Mesendoderm (in vitro differentiated cells): Measurements from ENCODE around the gene CDC16.

Experiments
- DNase-seq: peaks from one replicate; pipeline ENCODE4 v3.0.0; 2013
- H2AK5ac ChIP-seq: 2 replicates; pipeline ENCODE4 v1.6.1; 2013; ENCODE audit warnings: low read length, inconsistent platforms
- H2BK120ac ChIP-seq: 2 replicates; pipeline ENCODE4 v1.6.1; 2013; ENCODE audit warnings: low read depth, mild to moderate bottlenecking, low read length, moderate library complexity, mixed read lengths
- H2BK15ac ChIP-seq: replicated peaks from 2 replicates; pipeline ENCODE4 v1.6.1; 2013; ENCODE audit warnings: low read depth, mild to moderate bottlenecking, moderate library complexity
- H2BK5ac ChIP-seq: 2 replicates; pipeline ENCODE4 v1.6.1; 2013; ENCODE audit warnings: low read length, inconsistent platforms
- H3K18ac ChIP-seq: 2 replicates; pipeline ENCODE4 v1.6.1; 2013; ENCODE audit warnings: mild to moderate bottlenecking, low read length, mixed read lengths
- H3K23ac ChIP-seq: one replicate; pipeline ENCODE4 v1.6.1; 2013; ENCODE audit warnings: low read length
- H3K27ac ChIP-seq: 2 replicates; pipeline ENCODE4 v1.5.1; 2013; ENCODE audit warnings: low read depth, mild to moderate bottlenecking, inconsistent platforms, low read length, moderate library complexity
- H3K27me3 ChIP-seq: 2 replicates; pipeline ENCODE4 v1.6.1; 2013; ENCODE audit warnings: low read length, control low read depth, mild to moderate bottlenecking, inconsistent platforms; ENCODE audit not compliant: insufficient read depth, poor library complexity
- H3K36me3 ChIP-seq: 2 replicates; pipeline ENCODE4 v1.6.1; 2013; ENCODE audit warnings: low read length, inconsistent platforms; ENCODE audit not compliant: control insufficient read depth, insufficient read depth
- H3K4ac ChIP-seq: one replicate; pipeline ENCODE4 v1.6.1; 2013; ENCODE audit warnings: low read depth, mild to moderate bottlenecking, low read length, moderate library complexity
- H3K4me1 ChIP-seq: 2 replicates; pipeline ENCODE4 v1.6.1; 2013; ENCODE audit warnings: low read depth, low read length, inconsistent platforms; ENCODE audit not compliant: control insufficient read depth
- H3K4me2 ChIP-seq: 2 replicates; pipeline ENCODE4 v1.6.1; 2013; ENCODE audit warnings: low read length
- H3K4me3 ChIP-seq: 2 replicates; pipeline ENCODE4 v1.5.1; 2013; ENCODE audit warnings: mild to moderate bottlenecking, low read length
- H3K56ac ChIP-seq: one replicate; pipeline ENCODE4 v1.6.1; 2013; ENCODE audit warnings: low read length
- H3K79me1 ChIP-seq: 2 replicates; pipeline ENCODE4 v1.6.1; 2013; ENCODE audit warnings: low read length, inconsistent platforms
- H3K79me2 ChIP-seq: 2 replicates; pipeline ENCODE4 v1.6.1; 2013; ENCODE audit warnings: mild to moderate bottlenecking, low read length; ENCODE audit not compliant: control insufficient read depth, insufficient read depth
- H3K9ac ChIP-seq: 2 replicates; pipeline ENCODE4 v1.6.1; 2013; ENCODE audit warnings: low read length, inconsistent platforms
- H4K5ac ChIP-seq: one replicate; pipeline ENCODE4 v1.6.1; 2013; ENCODE audit warnings: low read length
- H4K8ac ChIP-seq: one replicate; pipeline ENCODE4 v1.6.1; 2013; ENCODE audit warnings: low read depth, mild to moderate bottlenecking, control low read depth, low read length, moderate library complexity
- WGBS: extraction: QIAGEN DNeasy Blood & Tissue Kit; methylation state at CpG from one replicate; pipeline ENCODE4 v1.1.7; 2013; ENCODE audit warnings: low lambda C conversion rate, missing lambda C conversion rate; ENCODE audit not compliant: insufficient coverage; ENCODE audit errors: extremely low coverage; 5-methylcytosine and 5-hydroxymethylcytosine counted together

CDC16 gene

GRCh38 chr13:114236227-114236626 lies 1.5 kb downstream of the CDC16 start:
- no peak overlapping the region for H3K9ac ChIP-seq
- H2BK15ac ChIP-seq: no peak overlapping the region
- H3K23ac ChIP-seq: no peak overlapping the region
- no peak overlapping the region for H2BK5ac ChIP-seq
- no peak overlapping the region for H4K5ac ChIP-seq
- WGBS: no CpG with 5 or more reads among the region's 4 CpGs
- H3K18ac ChIP-seq: no peak overlapping the region
- no peaks in the 10 kb centered on the region for H3K36me3 ChIP-seq
- no peak overlapping the region for H3K27ac ChIP-seq
- H3K4ac ChIP-seq: no peak overlapping the region
- no peaks in the 10 kb centered on the region for H3K27me3 ChIP-seq
- H3K56ac ChIP-seq: no peak overlapping the region
- H3K4me3 ChIP-seq: no peak overlapping the region
- no peak for DNase-seq
- peaks cover 13% of the 10 kb centered on the region for H3K79me2 ChIP-seq
- H3K4me2 ChIP-seq: no peak overlapping the region
- H2BK120ac ChIP-seq: no peak overlapping the region
- no peak overlapping the region for H4K8ac ChIP-seq
- H3K79me1 ChIP-seq: peaks cover 7% of the 10 kb centered on the region
- H3K4me1 ChIP-seq: peaks cover 3% of the 10 kb centered on the region
- H2AK5ac ChIP-seq: no peak overlapping the region

DNA sequence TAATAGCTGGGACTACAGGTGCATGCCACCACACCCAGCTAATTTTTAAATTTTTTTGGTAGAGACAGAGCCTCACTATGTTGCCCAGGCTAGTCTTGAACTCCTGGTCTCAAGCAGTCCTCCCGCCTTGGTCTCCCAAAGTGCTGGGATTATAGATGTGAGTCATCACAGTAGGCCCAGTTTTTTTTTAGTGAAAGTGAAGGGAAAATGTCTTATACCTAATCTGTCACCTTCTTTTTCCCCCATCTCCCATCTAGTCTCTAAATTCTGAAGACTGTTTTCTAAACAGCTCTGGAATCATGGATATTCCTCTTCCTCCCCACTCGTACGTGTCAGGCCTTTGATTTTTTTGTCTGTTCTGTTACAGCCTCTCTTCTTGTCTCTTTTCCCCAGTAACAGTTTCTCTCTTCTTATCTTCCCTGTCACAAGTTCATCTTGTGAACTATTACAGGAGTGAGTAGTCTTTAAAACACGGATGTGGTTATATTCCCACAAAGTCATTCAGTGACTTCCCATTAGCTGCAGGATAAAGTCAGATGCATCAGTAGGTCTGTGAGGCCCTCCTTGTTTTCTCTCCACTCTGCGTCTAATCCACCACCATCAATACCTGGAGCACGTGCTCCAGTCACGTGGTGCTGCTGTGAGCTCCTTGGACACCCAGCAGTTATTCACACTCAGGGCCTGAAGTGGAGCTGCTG lies 2.9 kb downstream of the CDC16 start:
- H3K79me2 ChIP-seq: peaks cover 13% of the 10 kb centered on the region
- peaks cover 3% of the 10 kb centered on the region for H3K36me3 ChIP-seq
- no peak overlapping the region for H3K4me3 ChIP-seq
- WGBS: no CpG with 5 or more reads among the region's 7 CpGs
- peaks cover 3% of the 10 kb centered on the region for H3K4me1 ChIP-seq
- H3K4ac ChIP-seq: no peak overlapping the region
- H2BK5ac ChIP-seq: no peak overlapping the region
- peaks cover 7% of the 10 kb centered on the region for H3K79me1 ChIP-seq
- H4K8ac ChIP-seq: no peak overlapping the region
- no peak overlapping the region for H3K27ac ChIP-seq
- H2AK5ac ChIP-seq: no peak overlapping the region
- no peak overlapping the region for H4K5ac ChIP-seq
- H3K18ac ChIP-seq: no peak overlapping the region
- H3K27me3 ChIP-seq: no peaks in the 10 kb centered on the region
- no peak overlapping the region for H3K56ac ChIP-seq
- DNase-seq: no peak
- no peak overlapping the region for H3K23ac ChIP-seq
- no peak overlapping the region for H2BK120ac ChIP-seq
- H3K9ac ChIP-seq: no peak overlapping the region
- H2BK15ac ChIP-seq: no peak overlapping the region
- no peak overlapping the region for H3K4me2 ChIP-seq

GRCh38 chr13:114241918-114242317 lies 7.2 kb downstream of the CDC16 start:
- Histone ChIP-seq H3K36me3 (peaks cover 16% of the 10 kb centered on the region), H2BK120ac (no peak overlapping the region), H3K27me3 (no peaks in the 10 kb centered on the region), H3K23ac (no peak overlapping the region), H3K4me3 (no peak overlapping the region), H3K4me2 (no peak overlapping the region), H3K27ac (no peak overlapping the region), H4K8ac (no peak overlapping the region), H3K18ac (no peak overlapping the region), H2BK5ac (no peak overlapping the region), H3K4me1 (no peaks in the 10 kb centered on the region), H2AK5ac (no peak overlapping the region), H3K4ac (no peak overlapping the region), H3K56ac (no peak overlapping the region), H4K5ac (no peak overlapping the region), H2BK15ac (no peak overlapping the region), H3K79me2 (peaks cover 3% of the 10 kb centered on the region), H3K79me1 (peaks cover 4% of the 10 kb centered on the region), H3K9ac (no peak overlapping the region)
- no CpG with 5 or more reads among the region's 6 CpGs for WGBS
- DNase-seq: no peak

- H3K4me3 ChIP-seq: no peak overlapping the region
- no peak overlapping the region for H3K56ac ChIP-seq
- no peak overlapping the region for H2BK5ac ChIP-seq
- DNase-seq: no peak
- no peak overlapping the region for H3K27ac ChIP-seq
- H3K9ac ChIP-seq: no peak overlapping the region
- peaks cover 1% of the 10 kb centered on the region for H3K79me1 ChIP-seq
- H3K4ac ChIP-seq: no peak overlapping the region
- WGBS: no CpG with 5 or more reads among the region's 3 CpGs
- no peak overlapping the region for H2BK120ac ChIP-seq
- H3K36me3 ChIP-seq: peaks cover 16% of the 10 kb centered on the region
- H3K27me3 ChIP-seq: no peaks in the 10 kb centered on the region
- no peak overlapping the region for H3K18ac ChIP-seq
- no peak overlapping the region for H4K5ac ChIP-seq
- no peak overlapping the region for H2AK5ac ChIP-seq
- H3K23ac ChIP-seq: no peak overlapping the region
- H3K4me1 ChIP-seq: no peaks in the 10 kb centered on the region
- no peak overlapping the region for H3K4me2 ChIP-seq
- no peak overlapping the region for H2BK15ac ChIP-seq
- H3K79me2 ChIP-seq: no peaks in the 10 kb centered on the region
- H4K8ac ChIP-seq: no peak overlapping the region
These were observed 9.3 kb downstream of the CDC16 start for GRCh38 chr13:114243971-114244370.

DNA sequence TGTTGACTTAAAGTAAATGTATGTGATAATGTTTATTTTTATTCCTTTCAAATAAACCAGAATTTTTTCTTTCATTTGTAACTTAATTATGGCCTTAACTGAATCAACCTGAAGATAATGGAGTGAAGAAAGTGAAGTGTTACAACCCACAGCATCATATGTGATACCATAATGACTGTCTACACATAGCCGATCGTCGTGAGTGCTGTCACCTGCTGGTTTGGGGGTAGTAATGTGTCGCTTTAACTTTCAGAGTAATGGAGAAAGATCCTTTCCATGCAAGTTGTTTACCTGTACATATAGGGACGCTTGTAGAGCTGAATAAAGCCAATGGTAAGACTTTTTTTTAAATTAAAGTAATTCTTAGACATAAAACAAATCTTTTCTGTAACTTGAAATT lies 9.9 kb downstream of the CDC16 start:
- Histone ChIP-seq H2BK120ac (no peak overlapping the region), H3K56ac (no peak overlapping the region), H4K5ac (no peak overlapping the region), H3K4me3 (no peak overlapping the region), H2AK5ac (no peak overlapping the region), H2BK15ac (no peak overlapping the region), H3K36me3 (peaks cover 16% of the 10 kb centered on the region), H3K4me1 (no peaks in the 10 kb centered on the region), H3K4ac (no peak overlapping the region), H3K79me2 (no peaks in the 10 kb centered on the region), H2BK5ac (no peak overlapping the region), H3K27me3 (no peaks in the 10 kb centered on the region), H3K79me1 (peaks cover 1% of the 10 kb centered on the region), H4K8ac (no peak overlapping the region), H3K4me2 (no peak overlapping the region), H3K27ac (no peak overlapping the region), H3K9ac (no peak overlapping the region), H3K18ac (no peak overlapping the region), H3K23ac (no peak overlapping the region)
- DNase-seq: no peak
- WGBS: no CpG with 5 or more reads among the region's 5 CpGs

DNA sequence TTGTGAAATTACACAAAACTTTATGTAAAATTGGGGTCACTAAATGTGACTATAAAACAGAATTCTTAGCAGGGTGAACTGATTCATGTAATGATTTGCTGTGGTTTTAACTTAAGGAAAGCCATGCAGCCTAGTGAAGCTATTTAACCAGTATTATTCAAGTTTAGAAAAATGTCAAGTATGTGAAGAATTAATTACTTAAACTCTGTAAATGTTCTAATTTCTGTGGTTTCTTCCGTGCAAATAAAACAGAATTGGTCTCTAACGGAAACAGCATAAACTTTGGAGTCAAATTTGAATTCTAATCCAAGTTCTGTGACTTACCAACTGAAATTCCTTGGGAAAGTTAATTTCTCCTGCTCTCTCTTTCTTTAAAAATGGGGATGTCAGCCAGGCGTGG lies 13.3 kb downstream of the CDC16 start:
- Histone ChIP-seq H2BK120ac (no peak overlapping the region), H3K4ac (no peak overlapping the region), H3K23ac (no peak overlapping the region), H3K4me1 (no peaks in the 10 kb centered on the region), H3K56ac (no peak overlapping the region), H3K79me1 (peaks cover 1% of the 10 kb centered on the region), H4K8ac (no peak overlapping the region), H2AK5ac (no peak overlapping the region), H3K79me2 (no peaks in the 10 kb centered on the region), H3K4me3 (no peak overlapping the region), H3K27ac (no peak overlapping the region), H3K4me2 (no peak overlapping the region), H3K18ac (no peak overlapping the region), H3K27me3 (no peaks in the 10 kb centered on the region), H3K9ac (no peak overlapping the region), H2BK15ac (no peak overlapping the region), H3K36me3 (peaks cover 11% of the 10 kb centered on the region), H2BK5ac (no peak overlapping the region), H4K5ac (no peak overlapping the region)
- WGBS: no CpG with 5 or more reads among the region's 3 CpGs
- DNase-seq: no peak
